Cerebellar cortex (tissue), 1 donor: ENCODE data around the gene CEP164.
A peak's percentile ranks its signal among the peaks of the same experiment; 100 is the strongest.
"Not testable (repeated sequence)": the region's sequence is repeated elsewhere in the genome, so short reads cannot be mapped to it uniquely, and the experiment has no call there.

Experiments used
- DNase-seq: peaks from one replicate; pipeline ENCODE4 v3.0.0-alpha.2; 2015; ENCODE audit warnings: low spot score

The CEP164 gene

DNA sequence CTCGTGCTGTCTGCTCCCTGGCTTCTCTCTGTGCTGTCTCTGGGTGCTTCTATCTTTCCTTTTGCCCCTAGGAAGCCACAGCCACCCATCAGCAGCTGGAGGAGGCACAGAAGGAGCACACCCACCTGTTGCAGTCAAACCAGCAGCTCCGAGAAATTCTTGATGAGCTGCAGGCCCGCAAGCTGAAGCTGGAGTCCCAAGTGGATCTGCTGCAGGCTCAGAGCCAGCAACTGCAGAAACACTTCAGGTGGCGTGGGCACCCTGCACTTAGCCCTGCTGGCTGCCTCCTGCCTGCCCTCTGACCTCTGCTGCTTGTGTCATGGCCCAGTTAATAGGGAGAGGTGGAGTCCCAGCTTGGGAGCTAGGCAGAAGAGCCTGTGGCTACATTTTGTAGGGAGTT lies 67.8 kb downstream of the CEP164 start:
- no peak for DNase-seq

DNA sequence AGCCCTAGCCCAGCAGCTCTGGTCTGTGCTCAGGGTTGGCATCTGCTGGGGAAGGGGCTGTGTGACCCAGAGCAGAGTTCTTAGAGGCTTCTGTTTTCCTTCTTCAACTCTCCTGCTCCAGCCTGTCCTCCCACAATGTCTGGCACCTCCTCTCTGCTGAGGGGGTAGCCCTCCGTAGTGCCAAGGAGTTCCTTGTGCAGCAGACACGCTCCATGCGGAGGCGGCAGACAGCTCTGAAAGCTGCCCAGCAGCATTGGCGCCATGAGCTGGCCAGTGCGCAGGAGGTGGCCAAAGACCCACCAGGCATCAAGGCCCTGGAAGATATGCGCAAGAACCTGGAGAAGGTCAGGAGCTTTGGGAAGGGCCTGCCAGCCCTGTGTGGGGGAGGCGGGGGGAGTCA lies 69.3 kb downstream of the CEP164 start:
- no peak for DNase-seq

- DNase-seq: not testable (repeated sequence)
These were observed 71.0 kb downstream of the CEP164 start for GRCh38 chr11:117398618-117399017.

DNA sequence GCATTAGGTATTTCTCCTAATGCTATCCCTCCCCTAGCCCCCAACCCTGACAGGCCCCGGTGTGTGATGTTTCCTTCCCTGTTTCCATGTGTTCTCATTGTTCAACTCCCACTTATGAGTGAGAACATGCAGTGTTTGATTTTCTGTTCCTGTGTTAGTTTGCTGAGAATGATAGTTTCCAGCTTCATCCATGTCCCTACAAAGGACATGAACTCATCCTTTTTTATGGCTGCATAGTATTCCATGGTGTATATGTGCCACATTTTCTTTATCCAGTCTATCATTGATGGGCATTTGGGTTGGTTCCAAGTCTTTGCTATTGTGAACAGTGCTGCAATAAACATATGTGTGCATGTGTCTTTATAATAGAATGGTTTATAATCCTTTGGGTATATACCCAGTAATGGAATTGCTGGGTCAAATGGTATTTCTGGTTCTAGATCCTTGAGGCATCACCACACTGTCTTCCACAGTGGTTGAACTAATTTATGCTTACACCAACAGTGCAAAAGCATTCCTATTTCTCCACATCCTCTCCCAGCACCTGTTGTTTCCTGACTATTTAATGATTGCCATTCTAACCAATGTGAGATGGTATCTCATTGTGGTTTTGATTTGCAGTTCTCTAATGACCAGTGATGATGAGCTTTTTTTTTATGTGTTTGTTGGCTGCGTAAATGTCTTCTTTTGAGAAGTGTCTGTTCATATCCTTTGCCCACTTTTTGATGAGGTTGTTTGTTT lies 71.6 kb downstream of the CEP164 start:
- DNase-seq: not testable (repeated sequence)

- not testable (repeated sequence) for DNase-seq
These were observed 78.2 kb downstream of the CEP164 start for GRCh38 chr11:117405898-117406297.

DNA sequence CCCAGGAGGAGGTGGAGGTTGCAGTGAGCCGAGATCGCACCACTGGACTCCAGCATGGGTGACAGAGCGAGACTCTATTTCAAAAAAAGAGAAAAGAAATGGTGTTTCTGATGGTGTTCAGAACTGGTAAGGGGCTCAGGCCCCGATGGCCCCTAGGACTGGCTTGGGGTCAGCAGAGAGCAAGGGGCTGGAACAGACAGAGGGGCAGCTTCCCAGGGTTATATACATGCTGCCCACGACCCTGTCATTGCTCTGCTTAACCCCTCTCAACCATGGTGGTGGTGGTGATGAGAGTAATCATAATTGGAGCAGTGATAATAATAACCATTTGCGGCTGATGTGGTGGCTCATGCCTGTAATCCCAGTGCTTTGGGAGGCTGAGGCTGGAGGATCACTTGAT lies 79.4 kb downstream of the CEP164 start:
- no peak for DNase-seq

- DNase-seq: no peak
These were observed 80.7 kb downstream of the CEP164 start for GRCh38 chr11:117408356-117408755.

- DNase-seq: no peak
These were observed 81.9 kb downstream of the CEP164 start for GRCh38 chr11:117409511-117409910.

- no peak for DNase-seq
These were observed 82.6 kb downstream of the CEP164 start for GRCh38 chr11:117410238-117410637.

DNA sequence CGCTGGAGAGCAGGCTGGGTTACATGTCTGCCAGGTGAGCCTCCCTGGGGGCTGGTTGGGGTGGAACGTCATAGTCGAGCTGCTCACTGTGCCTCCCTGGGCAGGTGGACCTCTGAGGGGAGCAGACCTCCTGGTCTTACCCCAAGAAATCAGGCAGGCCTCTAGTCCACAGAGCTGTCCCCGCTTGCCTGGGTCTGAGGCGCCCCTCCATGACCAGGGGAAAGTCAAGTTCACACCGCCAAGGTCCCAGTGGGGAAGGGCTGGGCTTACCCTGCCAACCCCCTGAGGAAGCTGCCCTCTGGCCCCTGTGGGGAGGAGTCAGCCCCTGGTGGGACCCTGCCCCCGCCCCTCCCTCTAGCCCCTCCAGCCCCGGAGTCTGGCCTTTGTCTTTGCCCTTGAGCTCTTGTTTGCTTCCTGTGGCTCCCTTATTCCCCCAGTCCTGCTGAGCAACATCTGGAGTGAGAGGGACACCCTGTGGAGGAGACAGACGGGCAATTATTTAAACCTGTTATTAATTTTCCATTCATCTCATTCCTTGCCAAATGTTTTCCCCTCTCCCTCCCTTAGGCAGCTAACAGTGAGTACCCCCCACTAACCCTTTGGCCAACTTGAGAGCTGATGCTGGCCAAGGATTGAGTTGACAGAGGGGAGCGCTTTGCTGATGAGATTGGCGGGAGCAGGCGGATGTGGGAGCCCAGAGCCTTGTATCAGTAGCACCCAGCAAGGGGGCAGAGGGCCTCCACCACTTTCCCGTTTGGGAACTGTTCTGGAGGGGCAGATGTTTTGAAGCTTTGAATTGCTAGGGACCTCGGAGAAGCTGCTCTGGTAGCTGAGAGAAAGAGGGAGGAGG lies 83.4 kb downstream of the CEP164 start:
- DNase-seq: peak; percentile 21

GRCh38 chr11:117411736-117412135 lies 84.1 kb downstream of the CEP164 start:
- DNase-seq: no peak

- DNase-seq: no peak
These were observed 84.5 kb downstream of the CEP164 start for GRCh38 chr11:117412176-117412575.

DNA sequence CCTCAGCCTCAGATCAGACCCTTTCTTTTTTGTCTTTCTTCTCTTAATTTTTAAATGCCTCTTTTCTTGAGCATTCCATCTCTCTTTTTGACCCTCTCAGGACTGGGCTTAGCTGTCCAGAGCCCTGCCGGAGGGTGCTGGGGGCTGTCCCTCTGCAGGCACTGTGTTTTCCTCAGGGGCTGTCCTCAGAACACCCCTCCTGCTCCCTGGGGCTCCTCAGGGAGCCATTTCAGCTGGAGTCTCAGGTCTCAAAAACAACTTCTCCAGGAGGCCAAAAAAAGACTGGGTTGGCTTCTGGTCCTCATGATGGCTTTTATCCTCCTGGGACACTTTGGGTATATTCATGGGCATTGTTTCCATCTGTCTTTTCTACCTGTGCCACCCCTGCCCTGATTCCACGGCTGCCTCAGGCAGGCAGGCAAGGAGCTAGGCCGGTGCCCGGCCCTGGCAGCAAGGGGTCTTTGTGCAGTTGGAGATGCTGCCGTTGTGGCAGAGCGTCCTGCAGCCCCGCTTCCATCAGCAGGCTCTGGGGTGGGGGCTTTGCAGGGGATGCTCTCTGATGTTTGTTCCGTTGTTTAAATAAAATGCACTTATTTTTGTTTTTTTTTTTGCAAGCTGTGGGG lies 85.1 kb downstream of the CEP164 start:
- no peak for DNase-seq

DNA sequence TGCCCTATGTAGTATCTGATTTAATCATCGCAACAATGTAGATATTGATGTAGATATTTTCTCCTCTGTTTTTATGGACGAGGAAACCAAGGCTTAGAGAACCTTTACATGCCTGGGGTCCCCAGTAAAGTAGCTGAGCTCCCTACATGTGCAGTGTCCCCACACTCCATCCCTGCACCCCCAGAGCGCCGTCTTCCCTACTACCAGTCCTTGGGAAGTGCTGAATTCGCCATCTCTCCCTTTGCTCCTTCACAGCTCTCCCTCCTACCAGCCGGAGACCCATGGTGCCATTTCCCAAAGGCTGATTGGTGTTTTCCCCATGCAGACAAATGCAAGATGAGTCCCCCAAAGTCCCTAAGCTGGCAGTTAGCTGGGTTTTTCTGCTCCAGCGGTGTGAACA lies 86.0 kb downstream of the CEP164 start:
- DNase-seq: no peak

DNA sequence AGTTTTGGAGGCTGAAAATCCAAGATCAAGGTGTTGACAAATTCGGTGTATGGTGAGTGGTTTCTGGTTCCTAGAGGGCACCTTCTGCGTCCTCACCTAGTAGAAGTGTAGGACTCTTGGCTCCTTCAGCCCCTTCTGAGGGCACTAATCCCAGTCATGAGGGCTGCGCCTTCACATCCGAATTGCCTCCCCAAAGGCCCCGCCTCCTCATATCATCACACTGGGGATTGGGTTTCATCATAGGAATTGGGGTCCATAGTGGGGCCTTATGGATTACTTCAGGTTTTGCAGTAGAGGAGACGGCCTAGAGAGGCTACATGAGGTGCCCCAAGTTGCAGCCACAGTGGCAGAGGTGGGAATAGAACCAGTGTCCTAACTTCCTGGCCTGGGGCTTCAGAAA lies 87.1 kb downstream of the CEP164 start:
- no peak for DNase-seq

DNA sequence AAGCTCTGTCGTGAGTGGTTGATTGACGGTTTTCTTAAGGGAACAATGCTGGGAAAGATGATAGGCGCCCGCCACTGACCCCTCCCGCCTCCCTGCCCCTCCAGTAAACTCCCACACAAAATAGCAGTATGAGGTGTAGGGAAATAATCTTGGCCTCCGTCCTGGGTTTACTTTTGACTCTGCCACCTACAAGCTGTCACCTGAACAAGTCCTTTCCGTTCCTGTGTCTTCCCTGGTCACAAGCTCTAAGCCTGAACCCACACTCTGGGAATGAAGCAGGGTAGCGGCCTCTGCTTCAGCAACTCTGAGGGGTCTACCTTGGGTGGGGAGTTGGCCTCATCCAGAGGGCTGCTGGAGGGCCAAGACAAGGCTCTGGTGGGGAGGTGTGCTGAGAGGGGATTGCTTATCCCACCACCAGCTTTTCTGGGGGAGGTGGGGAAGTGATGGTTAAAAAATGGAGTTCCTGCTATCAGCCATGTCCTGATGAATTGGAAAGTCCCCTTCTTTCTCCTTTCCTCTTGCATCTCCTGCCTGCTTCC lies 87.8 kb downstream of the CEP164 start:
- no peak for DNase-seq

DNA sequence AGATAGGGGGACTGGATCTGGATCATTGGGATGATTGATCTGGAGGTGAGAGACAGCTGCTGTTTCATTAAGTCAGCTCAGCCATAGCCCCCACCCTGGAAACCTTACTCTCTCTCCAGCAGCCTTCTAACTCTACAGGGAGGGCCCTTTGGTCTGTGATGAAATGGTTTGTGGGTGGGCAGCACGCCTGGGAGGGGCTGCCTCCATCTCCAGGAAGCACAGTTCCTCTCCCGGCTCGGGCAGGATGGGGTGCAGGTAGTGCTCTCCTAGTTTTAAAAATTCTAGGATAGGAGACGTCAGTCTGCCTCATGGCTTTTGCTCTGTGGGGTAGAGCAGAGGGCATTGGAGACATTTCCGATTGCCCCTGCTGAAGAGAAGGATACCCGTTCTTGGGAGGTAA lies 89.7 kb downstream of the CEP164 start:
- no peak for DNase-seq

DNA sequence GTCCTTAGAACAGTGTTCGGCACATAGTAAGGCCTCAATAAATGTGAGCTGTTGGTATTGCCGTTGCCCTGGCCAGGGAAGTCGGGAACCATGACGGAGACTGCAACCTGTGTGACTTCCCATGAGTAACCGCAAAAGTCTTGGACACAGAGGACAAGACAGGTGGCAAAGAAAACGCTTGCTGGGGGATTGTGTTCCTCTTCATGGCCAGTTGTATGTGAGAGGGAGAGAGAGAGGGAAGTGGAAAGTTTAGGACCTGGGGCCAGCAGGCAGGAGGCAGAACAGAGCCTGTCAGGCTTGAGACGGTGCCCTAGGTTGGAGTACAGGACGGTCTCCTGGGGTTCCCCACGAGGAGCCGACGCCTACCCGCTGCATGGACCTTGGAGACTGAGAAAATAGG lies 90.2 kb downstream of the CEP164 start:
- no peak for DNase-seq

GRCh38 chr11:117418737-117419481 lies 91.3 kb downstream of the CEP164 start:
- no peak for DNase-seq

DNA sequence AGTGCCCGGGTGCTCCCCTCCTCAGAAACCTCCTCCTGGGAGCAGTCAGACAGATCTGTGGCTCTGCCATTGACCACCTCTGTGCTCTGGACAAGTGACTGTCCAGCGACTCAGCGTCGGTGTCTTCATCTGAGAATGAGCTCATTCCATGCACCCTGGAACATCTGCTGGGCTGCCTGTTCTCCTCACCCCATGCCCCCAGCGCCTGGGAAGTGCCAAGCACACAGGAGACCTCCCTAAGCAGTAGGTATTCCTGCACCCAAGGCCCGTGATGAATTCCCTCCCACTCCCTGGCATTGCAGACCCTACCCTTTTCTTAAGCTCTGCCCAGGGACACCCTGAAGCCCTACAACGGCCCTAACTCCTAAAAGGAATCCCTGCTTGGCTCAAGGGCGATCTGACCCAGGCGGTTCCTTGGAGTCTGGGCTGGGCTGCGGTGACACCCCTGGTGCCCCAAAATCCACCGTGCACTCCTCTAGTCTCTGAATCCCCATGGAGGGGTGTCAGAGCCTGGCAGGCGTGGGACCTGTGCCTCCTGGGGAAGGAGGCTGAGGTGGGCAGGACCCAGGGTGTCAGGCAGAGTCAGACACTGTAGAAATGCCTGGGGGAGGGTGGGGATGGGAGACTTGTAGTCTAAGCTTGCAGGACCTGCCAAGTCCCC lies 92.0 kb downstream of the CEP164 start:
- DNase-seq: no peak

DNA sequence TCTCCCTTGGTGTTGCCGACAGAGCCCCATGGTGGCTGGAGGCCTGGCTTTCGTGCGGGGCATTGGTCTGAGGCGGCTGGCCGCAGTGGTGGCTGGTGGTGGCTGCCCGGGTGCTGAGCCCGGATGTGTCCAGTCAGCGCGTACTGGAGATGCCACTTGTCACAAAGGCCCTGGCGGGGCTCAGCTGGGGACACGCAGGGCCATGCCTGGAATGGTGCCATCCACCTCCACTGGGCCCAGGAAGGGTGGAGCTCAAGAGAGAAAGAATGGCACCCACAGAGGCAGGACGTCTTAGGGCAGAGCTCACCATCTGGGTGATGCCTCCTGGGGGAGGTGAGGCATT lies 92.5 kb downstream of the CEP164 start:
- no peak for DNase-seq

DNA sequence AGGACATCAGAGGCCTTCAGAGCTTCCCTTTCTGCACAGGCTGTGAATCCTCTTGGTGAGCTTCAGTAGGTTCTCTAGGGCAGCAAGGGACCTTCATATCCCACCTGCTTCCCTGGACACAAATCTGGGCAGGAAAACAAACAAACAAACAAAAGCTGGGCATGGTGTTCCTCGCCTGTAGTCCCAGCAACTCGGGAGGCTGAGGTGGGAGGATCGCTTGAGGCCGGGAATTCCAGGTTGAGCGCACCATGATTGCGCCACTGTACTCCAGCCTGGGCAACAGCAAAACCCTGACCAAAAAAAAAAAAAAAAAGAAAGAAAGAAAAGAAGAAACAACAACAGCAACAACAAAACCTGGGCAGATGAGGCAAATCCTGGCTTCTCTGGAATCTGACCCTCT lies 92.9 kb downstream of the CEP164 start:
- DNase-seq: no peak
